ENCODE data around the gene SMARCA4.

DNA sequence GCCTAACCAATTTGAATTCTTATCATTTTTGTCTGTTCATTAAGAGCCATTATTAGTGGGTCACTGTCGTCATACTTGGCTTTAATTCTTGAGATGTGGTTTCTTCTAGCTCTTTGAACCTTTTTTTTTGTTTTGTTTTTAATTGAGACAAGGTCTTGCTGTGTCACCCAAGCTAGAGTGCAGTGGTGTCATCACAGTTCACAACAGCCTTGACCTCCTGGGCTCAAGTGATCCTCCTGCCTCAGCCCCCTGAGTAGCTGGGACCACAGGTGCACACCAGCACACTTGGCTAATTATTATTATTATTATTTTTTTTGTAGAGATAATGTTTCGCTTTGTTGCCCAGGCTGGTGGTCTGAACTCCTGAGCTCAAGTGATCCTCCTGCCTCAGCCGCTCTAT lies 102.6 kb downstream of the SMARCA4 start:
- no peak for TF ChIP-seq GATA2 (IDR thresholded peaks at IDR 0.05; ENCODE audit: low read depth, low read length)
- TF ChIP-seq GATA3 (IDR thresholded peaks at IDR 0.05; ENCODE audit: low read depth, low read length), result no peak

All from SH-SY5Y (cell line).